GM21390 (cell line): Measurements from ENCODE around the gene OR4X1.
A peak's percentile ranks its signal among the peaks of the same experiment; 100 is the strongest.
"Not testable (repeated sequence)": the region's sequence is repeated elsewhere in the genome, so short reads cannot be mapped to it uniquely, and the experiment has no call there.

ENCODE experiments used
- ATAC-seq: cut with Tn5 transposase; IDR thresholded peaks from one replicate; pipeline ENCODE4 v1.9.1; 2021; ENCODE audit not compliant: unreplicated experiment

OR4X1 gene

DNA sequence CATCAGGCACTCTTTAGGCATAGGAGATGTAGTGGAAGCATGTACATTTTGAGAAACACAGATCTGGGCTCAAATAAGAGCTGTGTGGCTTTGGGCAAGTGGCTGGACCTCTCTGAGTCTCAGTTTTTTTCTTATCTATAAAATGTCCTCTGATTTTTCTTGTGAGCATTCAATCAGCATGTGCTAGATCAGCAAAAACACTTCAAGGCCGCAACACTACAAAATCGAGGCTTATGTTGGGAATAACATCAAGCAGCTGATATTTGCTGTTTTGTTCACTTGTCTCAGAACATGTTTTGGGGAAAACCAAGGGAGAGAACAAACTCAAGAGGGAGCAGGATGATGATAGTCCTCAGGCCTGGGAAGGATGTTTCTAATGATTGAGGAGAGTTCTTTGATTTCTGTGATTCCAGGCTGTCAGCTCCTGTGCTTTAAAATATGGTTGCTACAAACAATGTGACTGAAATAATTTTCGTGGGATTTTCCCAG lies at the start of gene OR4X1:
Gene OR4X1 (plus strand): TSS at position 439 of the 489 bp plus-strand sequence. CDS start 0 bp downstream, at position 439.
- ATAC-seq: no peak

GRCh38 chr11:48216510-48216909 lies 47.2 kb upstream of the OR4X1 start, which contains the start of gene OR4B1:
TSS of gene OR4B1 (plus strand) at chr11:48216810. CDS start at chr11:48216810, 0 bp downstream.
- ATAC-seq: no peak

- ATAC-seq: no peak
These were observed 34.9 kb upstream of the OR4X1 start for GRCh38 chr11:48228761-48229160.

GRCh38 chr11:48230057-48230456 lies 33.6 kb upstream of the OR4X1 start:
- not testable (repeated sequence) for ATAC-seq

- ATAC-seq: no peak
These were observed 25.9 kb upstream of the OR4X1 start for GRCh38 chr11:48237727-48238126.

GRCh38 chr11:48242501-48242900 lies 21.2 kb upstream of the OR4X1 start:
- ATAC-seq: no peak

DNA sequence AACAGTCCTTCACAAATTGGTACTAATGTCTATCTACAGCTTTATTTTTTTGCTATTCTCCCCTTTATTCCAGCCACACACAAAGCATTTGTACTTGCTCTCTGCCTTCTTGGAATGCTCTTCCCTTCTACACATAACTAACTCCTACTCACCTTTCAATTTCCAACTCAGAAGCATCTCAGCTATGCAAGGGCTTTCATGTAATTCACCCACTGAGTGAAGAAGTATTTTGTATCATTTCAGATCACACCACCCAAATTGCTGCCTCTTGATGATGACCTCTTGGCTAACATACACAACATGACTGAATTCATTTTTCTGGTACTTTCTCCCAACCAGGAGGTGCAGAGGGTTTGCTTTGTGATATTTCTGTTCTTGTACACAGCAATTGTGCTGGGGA lies 18.9 kb upstream of the OR4X1 start, which contains the start of gene OR4X2:
Gene OR4X2 (plus strand): TSS at position 301 of the 400 bp plus-strand sequence. CDS start 0 bp downstream, at position 301.
- no peak for ATAC-seq

- no peak for ATAC-seq
These were observed 14.8 kb upstream of the OR4X1 start for GRCh38 chr11:48248902-48249301.

DNA sequence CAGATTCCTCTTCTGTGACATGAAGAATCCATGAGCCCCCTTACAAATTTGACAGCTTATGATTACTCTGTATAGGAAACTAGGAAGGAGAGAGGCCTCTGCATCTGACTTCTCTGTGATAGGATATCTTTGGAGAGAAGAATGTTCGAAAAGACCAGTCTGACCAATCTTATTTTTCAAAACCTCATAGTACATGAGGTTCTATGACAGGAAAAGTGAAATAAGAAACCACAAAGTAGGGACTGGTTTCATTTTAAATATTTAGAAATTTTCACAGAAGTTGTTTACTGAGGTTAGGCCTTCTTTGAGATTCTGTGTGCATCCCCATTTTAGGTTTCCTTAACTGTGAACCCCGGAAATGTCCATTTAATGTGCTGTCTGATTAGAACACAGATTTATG lies 2.1 kb upstream of the OR4X1 start:
- no peak for ATAC-seq

- ATAC-seq: no peak
These were observed 7.0 kb downstream of the OR4X1 start for GRCh38 chr11:48270621-48271020.

GRCh38 chr11:48272606-48273005 lies 8.9 kb downstream of the OR4X1 start:
- no peak for ATAC-seq

- no peak for ATAC-seq
These were observed 42.3 kb downstream of the OR4X1 start, which contains the start of gene OR4S1 for GRCh38 chr11:48305923-48306322. TSS of gene OR4S1 (plus strand) at chr11:48306223. CDS start at chr11:48306223, 0 bp downstream.

DNA sequence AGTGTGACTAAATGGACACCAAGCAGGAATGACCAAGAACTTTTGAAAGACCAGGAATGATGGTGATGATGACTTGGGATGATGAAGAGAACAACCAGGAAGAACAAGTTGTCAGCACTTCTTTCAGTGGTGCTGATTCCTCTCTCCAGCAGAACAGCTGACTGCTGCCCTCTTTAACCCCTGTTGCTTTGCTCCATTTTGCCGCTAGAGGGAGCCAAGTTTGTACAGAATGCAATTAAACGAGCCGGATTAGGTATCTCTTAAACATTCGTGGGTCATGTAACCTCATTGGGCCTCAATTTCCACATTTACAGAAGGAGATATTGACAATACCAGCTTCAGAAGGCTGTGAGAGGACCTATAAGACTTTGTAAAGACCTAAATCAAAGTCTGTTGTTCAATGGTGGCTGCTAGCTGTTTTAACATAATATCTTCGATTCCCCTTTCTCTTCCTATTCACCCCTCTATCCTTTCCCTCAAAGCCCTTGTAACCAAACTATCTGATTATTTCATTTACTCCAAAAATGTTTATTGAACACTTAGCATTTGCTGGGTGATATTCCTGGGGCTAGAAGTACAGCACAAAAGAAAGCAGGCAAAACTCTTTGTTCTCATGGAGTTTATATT lies 44.2 kb downstream of the OR4X1 start:
- ATAC-seq: peak; percentile 92

GRCh38 chr11:48313590-48313989 lies 49.9 kb downstream of the OR4X1 start:
- ATAC-seq: not testable (repeated sequence)
